ENCODE measurements around the gene TBX1.

The TBX1 gene

GRCh38 chr22:19751497-19752245, 8.9 kb upstream of the TBX1 start:
- no peak for TF ChIP-seq CTCF (IDR thresholded peaks at IDR 0.05; ENCODE audit: low read depth, low read length)

GRCh38 chr22:19753090-19753842, 7.3 kb upstream of the TBX1 start:
- no peak for TF ChIP-seq CTCF (IDR thresholded peaks at IDR 0.05; ENCODE audit: low read depth, low read length)
- no peak overlapping the region for H3K4me3 ChIP-seq (ENCODE audit: low read depth, low read length)

More at GRCh38 chr22:19751497-19752245, 8.9 kb upstream of the TBX1 start:
- no peak overlapping the region for H3K4me3 ChIP-seq (ENCODE audit: low read depth, low read length)

- no peak for TF ChIP-seq CTCF (IDR thresholded peaks at IDR 0.05; ENCODE audit: low read depth, low read length)
- H3K4me3 ChIP-seq (ENCODE audit: low read depth, low read length): no peak overlapping the region
Observed at GRCh38 chr22:19753996-19754700, 6.4 kb upstream of the TBX1 start.

GRCh38 chr22:19754701-19755144, 5.9 kb upstream of the TBX1 start:
- H3K4me3 ChIP-seq (ENCODE audit: low read depth, low read length): no peak overlapping the region
- TF ChIP-seq CTCF (IDR thresholded peaks at IDR 0.05; ENCODE audit: low read depth, low read length): no peak

GRCh38 chr22:19755145-19755710, 5.3 kb upstream of the TBX1 start:
- no peak overlapping the region for H3K4me3 ChIP-seq (ENCODE audit: low read depth, low read length)
- no peak for TF ChIP-seq CTCF (IDR thresholded peaks at IDR 0.05; ENCODE audit: low read depth, low read length)

- H3K4me3 ChIP-seq (ENCODE audit: low read depth, low read length): no peak overlapping the region
- TF ChIP-seq CTCF (IDR thresholded peaks at IDR 0.05; ENCODE audit: low read depth, low read length): no peak
Observed at GRCh38 chr22:19755722-19756287, 4.8 kb upstream of the TBX1 start.
